ENCODE measurements around the gene NNAT. TPM values are rescaled to one million over a fixed set of nuclear protein-coding genes. Genes with fewer than 3 reads are reported as not detected.
A peak's percentile ranks its signal among the peaks of the same experiment; 100 is the strongest.

NNAT gene
- total and polyA plus RNA-seq, 4 donors, result 0.09 to 0.24 TPM; not detected in 2

DNA sequence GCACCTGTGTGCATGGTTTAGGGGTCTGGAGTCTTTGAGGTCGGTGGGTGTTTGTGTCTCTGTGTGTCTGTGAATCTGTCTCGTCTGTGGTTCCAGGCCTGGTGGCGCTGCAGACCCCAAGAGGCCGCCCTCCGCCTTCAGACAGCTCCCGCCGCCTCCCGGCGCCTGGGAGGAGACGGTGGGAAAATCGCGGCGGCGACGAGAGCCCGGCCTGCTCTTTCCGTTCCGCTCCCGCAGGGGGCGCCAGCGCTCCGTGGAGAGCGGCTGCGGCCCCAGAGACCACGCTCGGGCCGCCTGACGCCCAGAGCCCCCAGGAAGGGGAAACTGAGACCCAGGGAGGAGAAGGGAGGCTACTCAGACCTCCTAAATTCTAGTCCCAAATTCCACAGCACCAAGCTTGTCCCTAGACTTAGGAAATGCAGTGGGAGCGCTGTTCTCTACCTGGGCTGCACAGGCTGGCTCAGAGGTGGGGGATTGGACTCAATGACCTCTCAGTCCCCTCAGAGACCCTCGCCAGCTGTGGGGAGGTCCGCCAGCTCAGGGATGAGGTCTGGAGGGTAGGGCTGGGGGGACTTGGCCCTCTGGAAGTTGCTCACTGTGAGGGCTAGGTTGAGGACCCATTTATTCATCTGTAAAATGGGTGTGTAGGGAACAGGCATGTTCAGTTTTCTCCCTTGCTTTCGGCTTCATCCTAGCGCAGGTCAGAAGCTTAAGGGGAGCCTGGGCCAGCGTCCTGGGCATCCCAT is 43.5 kb downstream of the NNAT start:
- DNase-seq (ENCODE audit: low spot score), result peak; percentile 59
- no peak overlapping the region for H3K4me3 ChIP-seq (ENCODE audit: low read depth in 1 of 3, low read length in 3 of 3)
- 11% methylated on average over 34 of the region's 34 CpGs for WGBS
- H3K36me3 ChIP-seq (ENCODE audit: control insufficient read depth in 4 of 4, insufficient read depth in 3 of 4, low read depth in 1 of 4, low read length in 3 of 4), result peaks cover 0 to 3% (median 0%) of the 10 kb centered on the region in 4 donors
- peaks cover 0 to 3% (median 0%) of the 10 kb centered on the region in 4 donors for H3K27me3 ChIP-seq (ENCODE audit: control insufficient read depth in 4 of 4, insufficient read depth in 4 of 4, low read length in 3 of 4)
- H3K9ac ChIP-seq (ENCODE audit: low read depth in 1 of 2, low read length in 2 of 2), result no peak overlapping the region
- H3K27ac ChIP-seq (ENCODE audit: low read depth in 1 of 2, low read length in 2 of 2), result no peak overlapping the region
- no peaks in the 10 kb centered on the region for H3K9me3 ChIP-seq (ENCODE audit: control insufficient read depth in 4 of 4, low read length in 3 of 4)
- TF ChIP-seq JUND (IDR thresholded peaks at IDR 0.05) (no peak), FOXA1 (IDR thresholded peaks at IDR 0.05) (no peak), RAD21 (IDR thresholded peaks at IDR 0.05) (peak; percentile 88 to 95), TAF1 (conservative IDR thresholded peaks at IDR 0.05) (no peak)
- TF ChIP-seq, protein P1, sequence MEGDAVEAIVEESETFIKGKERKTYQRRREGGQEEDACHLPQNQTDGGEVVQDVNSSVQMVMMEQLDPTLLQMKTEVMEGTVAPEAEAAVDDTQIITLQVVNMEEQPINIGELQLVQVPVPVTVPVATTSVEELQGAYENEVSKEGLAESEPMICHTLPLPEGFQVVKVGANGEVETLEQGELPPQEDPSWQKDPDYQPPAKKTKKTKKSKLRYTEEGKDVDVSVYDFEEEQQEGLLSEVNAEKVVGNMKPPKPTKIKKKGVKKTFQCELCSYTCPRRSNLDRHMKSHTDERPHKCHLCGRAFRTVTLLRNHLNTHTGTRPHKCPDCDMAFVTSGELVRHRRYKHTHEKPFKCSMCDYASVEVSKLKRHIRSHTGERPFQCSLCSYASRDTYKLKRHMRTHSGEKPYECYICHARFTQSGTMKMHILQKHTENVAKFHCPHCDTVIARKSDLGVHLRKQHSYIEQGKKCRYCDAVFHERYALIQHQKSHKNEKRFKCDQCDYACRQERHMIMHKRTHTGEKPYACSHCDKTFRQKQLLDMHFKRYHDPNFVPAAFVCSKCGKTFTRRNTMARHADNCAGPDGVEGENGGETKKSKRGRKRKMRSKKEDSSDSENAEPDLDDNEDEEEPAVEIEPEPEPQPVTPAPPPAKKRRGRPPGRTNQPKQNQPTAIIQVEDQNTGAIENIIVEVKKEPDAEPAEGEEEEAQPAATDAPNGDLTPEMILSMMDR (IDR thresholded peaks at IDR 0.05; ENCODE audit: low read depth, low read length, missing input control), result peak; percentile 73
- peaks cover 0 to 3% (median 0%) of the 10 kb centered on the region in 4 donors for H3K4me1 ChIP-seq (ENCODE audit: control insufficient read depth in 4 of 4, insufficient read depth in 4 of 4, low read length in 3 of 4)

DNA sequence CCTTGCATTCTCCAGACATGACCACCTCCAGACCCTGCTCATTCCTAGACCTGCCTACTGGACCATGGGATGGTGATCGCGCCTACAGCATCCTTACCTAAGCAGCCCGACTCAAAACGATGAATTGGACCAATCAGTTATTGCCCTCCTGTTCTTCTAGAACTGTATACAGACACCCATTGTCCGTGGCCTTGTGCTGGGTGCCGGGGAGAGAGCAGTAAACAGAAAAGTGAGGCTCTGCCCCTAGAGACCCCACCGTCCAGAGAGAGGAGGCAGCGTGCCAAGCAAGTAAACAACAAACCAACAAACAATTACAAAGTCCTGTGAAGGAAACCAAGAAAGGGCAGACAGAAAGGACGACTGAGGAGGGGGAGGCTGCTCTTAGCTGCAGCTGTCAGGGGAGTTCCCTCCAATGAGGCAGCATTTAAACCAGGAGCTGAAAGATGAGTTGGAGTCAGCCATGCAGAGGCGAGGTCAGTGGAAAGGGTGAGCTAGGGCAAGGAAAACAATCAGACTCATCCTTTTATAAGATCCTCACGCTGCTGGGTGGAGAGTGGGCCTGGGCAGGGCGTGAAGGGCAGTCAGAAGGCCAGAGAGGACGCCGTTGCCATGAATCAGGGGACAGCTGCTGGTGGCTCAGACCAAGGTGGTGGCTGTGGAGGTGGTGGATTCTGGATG is 44.2 kb downstream of the NNAT start:
- Histone ChIP-seq H3K27me3 (ENCODE audit: control insufficient read depth in 4 of 4, insufficient read depth in 4 of 4, low read length in 3 of 4) (peaks cover 0 to 3% (median 0%) of the 10 kb centered on the region in 4 donors), H3K4me1 (ENCODE audit: control insufficient read depth in 4 of 4, insufficient read depth in 4 of 4, low read length in 3 of 4) (peaks cover 0 to 3% (median 0%) of the 10 kb centered on the region in 4 donors), H3K36me3 (ENCODE audit: control insufficient read depth in 4 of 4, insufficient read depth in 3 of 4, low read depth in 1 of 4, low read length in 3 of 4) (peaks cover 0 to 3% (median 0%) of the 10 kb centered on the region in 4 donors), H3K4me3 (ENCODE audit: low read depth in 1 of 3, low read length in 3 of 3) (no peak overlapping the region), H3K27ac (ENCODE audit: low read depth in 1 of 2, low read length in 2 of 2) (no peak overlapping the region), H3K9ac (ENCODE audit: low read depth in 1 of 2, low read length in 2 of 2) (no peak overlapping the region), H3K9me3 (ENCODE audit: control insufficient read depth in 4 of 4, low read length in 3 of 4) (no peaks in the 10 kb centered on the region)
- WGBS, result 69% methylated on average over 14 of the region's 14 CpGs
- DNase-seq (ENCODE audit: low spot score), result no peak
- no peak for TF ChIP-seq RAD21 (IDR thresholded peaks at IDR 0.05)
- TF ChIP-seq YY1 (IDR thresholded peaks at IDR 0.05), result no peak
- no peak for TF ChIP-seq HNF4G (IDR thresholded peaks at IDR 0.05)
- no peak for TF ChIP-seq SP1 (IDR thresholded peaks at IDR 0.05)
- TF ChIP-seq MAX (IDR thresholded peaks at IDR 0.05), result no peak
- TF ChIP-seq, protein P2, sequence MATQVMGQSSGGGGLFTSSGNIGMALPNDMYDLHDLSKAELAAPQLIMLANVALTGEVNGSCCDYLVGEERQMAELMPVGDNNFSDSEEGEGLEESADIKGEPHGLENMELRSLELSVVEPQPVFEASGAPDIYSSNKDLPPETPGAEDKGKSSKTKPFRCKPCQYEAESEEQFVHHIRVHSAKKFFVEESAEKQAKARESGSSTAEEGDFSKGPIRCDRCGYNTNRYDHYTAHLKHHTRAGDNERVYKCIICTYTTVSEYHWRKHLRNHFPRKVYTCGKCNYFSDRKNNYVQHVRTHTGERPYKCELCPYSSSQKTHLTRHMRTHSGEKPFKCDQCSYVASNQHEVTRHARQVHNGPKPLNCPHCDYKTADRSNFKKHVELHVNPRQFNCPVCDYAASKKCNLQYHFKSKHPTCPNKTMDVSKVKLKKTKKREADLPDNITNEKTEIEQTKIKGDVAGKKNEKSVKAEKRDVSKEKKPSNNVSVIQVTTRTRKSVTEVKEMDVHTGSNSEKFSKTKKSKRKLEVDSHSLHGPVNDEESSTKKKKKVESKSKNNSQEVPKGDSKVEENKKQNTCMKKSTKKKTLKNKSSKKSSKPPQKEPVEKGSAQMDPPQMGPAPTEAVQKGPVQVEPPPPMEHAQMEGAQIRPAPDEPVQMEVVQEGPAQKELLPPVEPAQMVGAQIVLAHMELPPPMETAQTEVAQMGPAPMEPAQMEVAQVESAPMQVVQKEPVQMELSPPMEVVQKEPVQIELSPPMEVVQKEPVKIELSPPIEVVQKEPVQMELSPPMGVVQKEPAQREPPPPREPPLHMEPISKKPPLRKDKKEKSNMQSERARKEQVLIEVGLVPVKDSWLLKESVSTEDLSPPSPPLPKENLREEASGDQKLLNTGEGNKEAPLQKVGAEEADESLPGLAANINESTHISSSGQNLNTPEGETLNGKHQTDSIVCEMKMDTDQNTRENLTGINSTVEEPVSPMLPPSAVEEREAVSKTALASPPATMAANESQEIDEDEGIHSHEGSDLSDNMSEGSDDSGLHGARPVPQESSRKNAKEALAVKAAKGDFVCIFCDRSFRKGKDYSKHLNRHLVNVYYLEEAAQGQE (IDR thresholded peaks at IDR 0.05), result no peak
- no peak for TF ChIP-seq FOXA2 (IDR thresholded peaks at IDR 0.05)
- TF ChIP-seq RXRA (IDR thresholded peaks at IDR 0.05), result no peak
- no peak for TF ChIP-seq JUND (IDR thresholded peaks at IDR 0.05)
- no peak for TF ChIP-seq HNF4A (conservative IDR thresholded peaks at IDR 0.05)
- TF ChIP-seq, protein P1 (IDR thresholded peaks at IDR 0.05; ENCODE audit: low read depth, low read length, missing input control), result no peak
- no peak for TF ChIP-seq GABPA (IDR thresholded peaks at IDR 0.05 in 1 of 2, conservative IDR thresholded peaks at IDR 0.05 in 1 of 2)
- no peak for TF ChIP-seq FOXA1 (IDR thresholded peaks at IDR 0.05)
- TF ChIP-seq, protein P3, sequence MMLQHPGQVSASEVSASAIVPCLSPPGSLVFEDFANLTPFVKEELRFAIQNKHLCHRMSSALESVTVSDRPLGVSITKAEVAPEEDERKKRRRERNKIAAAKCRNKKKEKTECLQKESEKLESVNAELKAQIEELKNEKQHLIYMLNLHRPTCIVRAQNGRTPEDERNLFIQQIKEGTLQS (IDR thresholded peaks at IDR 0.05), result no peak
- TF ChIP-seq TAF1 (conservative IDR thresholded peaks at IDR 0.05), result no peak
- TF ChIP-seq, protein P4, sequence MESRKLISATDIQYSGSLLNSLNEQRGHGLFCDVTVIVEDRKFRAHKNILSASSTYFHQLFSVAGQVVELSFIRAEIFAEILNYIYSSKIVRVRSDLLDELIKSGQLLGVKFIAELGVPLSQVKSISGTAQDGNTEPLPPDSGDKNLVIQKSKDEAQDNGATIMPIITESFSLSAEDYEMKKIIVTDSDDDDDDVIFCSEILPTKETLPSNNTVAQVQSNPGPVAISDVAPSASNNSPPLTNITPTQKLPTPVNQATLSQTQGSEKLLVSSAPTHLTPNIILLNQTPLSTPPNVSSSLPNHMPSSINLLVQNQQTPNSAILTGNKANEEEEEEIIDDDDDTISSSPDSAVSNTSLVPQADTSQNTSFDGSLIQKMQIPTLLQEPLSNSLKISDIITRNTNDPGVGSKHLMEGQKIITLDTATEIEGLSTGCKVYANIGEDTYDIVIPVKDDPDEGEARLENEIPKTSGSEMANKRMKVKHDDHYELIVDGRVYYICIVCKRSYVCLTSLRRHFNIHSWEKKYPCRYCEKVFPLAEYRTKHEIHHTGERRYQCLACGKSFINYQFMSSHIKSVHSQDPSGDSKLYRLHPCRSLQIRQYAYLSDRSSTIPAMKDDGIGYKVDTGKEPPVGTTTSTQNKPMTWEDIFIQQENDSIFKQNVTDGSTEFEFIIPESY (IDR thresholded peaks at IDR 0.05), result no peak
- no peak for TF ChIP-seq EGR1 (IDR thresholded peaks at IDR 0.05; ENCODE audit: low read depth in 2 of 2)
